GM12892 (cell line): ENCODE measurements around the gene CAPN5.

ENCODE experiments used
- POLR2A ChIP-seq: IDR thresholded peaks from 2 replicates; pipeline ENCODE4 v1.6.1; 2011; ENCODE audit warnings: low read depth, low read length, control low read depth
- POLR2AphosphoS5 ChIP-seq: IDR thresholded peaks from 2 replicates; pipeline ENCODE4 v1.6.1; 2011; ENCODE audit warnings: low read depth, low read length, control low read depth

DNA sequence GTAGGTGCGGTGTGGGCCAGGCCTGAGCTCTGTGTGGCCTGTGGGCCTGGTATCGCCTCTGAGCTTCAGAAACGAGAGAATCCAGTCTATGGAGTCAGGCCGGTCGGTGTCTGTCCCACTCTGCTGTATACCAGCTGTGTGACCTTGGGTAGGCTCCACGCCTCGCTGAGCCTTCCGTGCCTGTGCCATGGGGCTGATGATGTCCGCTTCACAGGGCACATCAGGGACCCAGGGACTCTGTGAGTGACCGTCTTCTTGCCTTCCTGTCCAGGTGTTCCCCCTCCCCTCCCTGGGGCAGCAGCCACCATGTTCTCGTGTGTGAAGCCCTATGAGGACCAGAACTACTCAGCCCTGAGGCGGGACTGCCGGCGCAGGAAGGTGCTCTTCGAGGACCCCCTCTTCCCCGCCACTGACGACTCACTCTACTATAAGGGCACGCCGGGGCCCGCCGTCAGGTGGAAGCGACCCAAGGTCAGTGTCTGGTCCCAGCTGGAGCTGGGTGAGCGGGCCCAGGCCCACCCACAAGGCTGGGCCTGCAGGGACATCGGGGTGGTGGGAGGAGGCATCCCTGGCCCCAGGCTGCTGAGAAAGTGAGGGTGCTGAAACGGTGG is 17.9 kb downstream of the CAPN5 start:
- TF ChIP-seq POLR2A (no peak), POLR2AphosphoS5 (no peak)
